H1 (cell line): Measurements from ENCODE around the gene PPY. TPM values are rescaled to one million over a fixed set of nuclear protein-coding genes. Genes with fewer than 3 reads are reported as not detected.

Experiments used
- CTCF ChIA-PET: fragments of 300-600 bp; sonication (Branson Sonifier 250); formaldehyde crosslinking; loops from one replicate; lab custom pipeline; 2021; ENCODE audit not compliant: partially characterized antibody; lab: Charles Lee
- POLR2A ChIA-PET: fragments of 300-600 bp; sonication (Branson Sonifier 250); formaldehyde crosslinking; loops from one replicate; lab custom pipeline; 2021; ENCODE audit warnings: inconsistent platforms; ENCODE audit not compliant: partially characterized antibody; lab: Charles Lee
- DNase-seq, 2 experiments: peaks; one replicate each; pipeline versions ENCODE4 v3.0.0 to v3.0.0-alpha.2; 2010 to 2022; ENCODE audit warnings: low spot score in 2 of 2, low read depth in 1 of 2, mixed read lengths in 1 of 2
- FAIRE-seq: peaks from 2 replicates; lab custom pipeline; 2011; peaks lifted over from hg19 to GRCh38; lab: Jason Lieb, UNC
- H2AFZ ChIP-seq: 2 replicates; pipeline ENCODE4 v1.8.1; 2012; ENCODE audit warnings: low read length, inconsistent platforms
- H2AK5ac ChIP-seq: 2 replicates; pipeline ENCODE4 v1.6.1; 2013; ENCODE audit warnings: low read depth, low read length
- H2BK120ac ChIP-seq: replicated peaks from 2 replicates; pipeline ENCODE3; 2013; ENCODE audit warnings: low read depth, low read length, inconsistent platforms
- H2BK12ac ChIP-seq: 2 replicates; pipeline ENCODE4 v1.6.1; 2013; ENCODE audit warnings: low read depth, low read length
- H2BK15ac ChIP-seq: 2 replicates; pipeline ENCODE4 v1.6.1; 2013; ENCODE audit warnings: low read length
- H2BK20ac ChIP-seq: 2 replicates; pipeline ENCODE4 v1.6.1; 2013; ENCODE audit warnings: low read length
- H2BK5ac ChIP-seq: 2 replicates; pipeline ENCODE4 v1.6.1; 2013; ENCODE audit warnings: low read depth, low read length
- H3K14ac ChIP-seq: 2 replicates; pipeline ENCODE4 v1.6.1; 2013; ENCODE audit warnings: inconsistent platforms; ENCODE audit not compliant: insufficient read length
- H3K18ac ChIP-seq: 2 replicates; pipeline ENCODE4 v1.6.1; 2013; ENCODE audit warnings: low read length; ENCODE audit errors: extremely low read depth
- H3K23ac ChIP-seq: 2 replicates; pipeline ENCODE4 v1.6.1; 2013; ENCODE audit warnings: inconsistent platforms; ENCODE audit not compliant: insufficient read length
- H3K23me2 ChIP-seq: 2 replicates; pipeline ENCODE4 v1.6.1; 2013; ENCODE audit warnings: low read depth, low read length
- H3K27ac ChIP-seq: 2 replicates; pipeline ENCODE4 v1.6.1; 2011; ENCODE audit warnings: low read depth, low read length, inconsistent platforms
- H3K27me3 ChIP-seq, 4 experiments: replicated peaks in 1 of 4; 1 replicate in 1 of 4; 2 replicates in 3 of 4; pipeline versions ENCODE4 v1.6.1 to v1.8.1; 2011 to 2013; ENCODE audit warnings: low read length in 3 of 4, mild to moderate bottlenecking in 3 of 4, inconsistent platforms in 2 of 4, mixed read lengths in 2 of 4, moderate library complexity in 1 of 4; ENCODE audit not compliant: control insufficient read depth in 3 of 4, insufficient read depth in 3 of 4; ENCODE audit errors: extremely low read depth in 1 of 4
- H3K36me3 ChIP-seq, 4 experiments: 2 replicates each; pipeline versions ENCODE4 v1.6.1 to v1.8.1; 2011 to 2013; ENCODE audit warnings: mild to moderate bottlenecking in 4 of 4, low read length in 3 of 4, moderate library complexity in 2 of 4, control low read depth in 1 of 4, inconsistent platforms in 1 of 4; ENCODE audit not compliant: insufficient read depth in 4 of 4, control insufficient read depth in 2 of 4
- H3K4ac ChIP-seq: replicated peaks from 2 replicates; pipeline ENCODE3; 2013; ENCODE audit warnings: low read length, low read depth, mixed read lengths, inconsistent platforms; ENCODE audit not compliant: insufficient read length
- H3K4me1 ChIP-seq, 4 experiments: replicated peaks in 1 of 4; 1 replicate in 1 of 4; 2 replicates in 3 of 4; pipeline versions ENCODE4 v1.6.1 to v1.8.1; 2011 to 2013; ENCODE audit warnings: low read length in 3 of 4, inconsistent platforms in 2 of 4, mixed read lengths in 1 of 4; ENCODE audit not compliant: insufficient read depth in 4 of 4, control insufficient read depth in 3 of 4
- H3K4me2 ChIP-seq, 2 experiments: 2 replicates each; pipeline versions ENCODE4 v1.6.1 to v1.8.1; 2011 to 2013; ENCODE audit warnings: low read depth in 2 of 2, low read length in 2 of 2, control low read depth in 1 of 2, inconsistent platforms in 1 of 2, mild to moderate bottlenecking in 1 of 2; ENCODE audit not compliant: insufficient read depth in 1 of 2
- H3K4me3 ChIP-seq, 4 experiments: fragments of 200-600, 300-600 bp in 1 of 4; sonication (generic), shearing (Covaris generic), sonication (Bioruptor Twin) in 1 of 4; 2 replicates each; pipeline versions ENCODE4 v1.5.1 to v1.8.1; 2011 to 2016; ENCODE audit warnings: low read length in 4 of 4, low read depth in 3 of 4, control low read depth in 2 of 4, inconsistent platforms in 2 of 4, mild to moderate bottlenecking in 2 of 4, mixed read lengths in 1 of 4, moderate library complexity in 1 of 4; ENCODE audit not compliant: insufficient read depth in 2 of 4; ENCODE audit errors: extremely low read depth in 1 of 4
- H3K56ac ChIP-seq: replicated peaks from 2 replicates; pipeline ENCODE3; 2013; ENCODE audit warnings: low read depth, mild to moderate bottlenecking, mixed read lengths, low read length, inconsistent platforms; ENCODE audit not compliant: insufficient read length
- H3K79me1 ChIP-seq: 2 replicates; pipeline ENCODE4 v1.6.1; 2013; ENCODE audit warnings: low read depth, low read length, control low read depth
- H3K79me2 ChIP-seq, 2 experiments: 2 replicates each; pipeline versions ENCODE4 v1.6.1 to v1.8.1; 2012 to 2013; ENCODE audit warnings: low read length in 2 of 2, mild to moderate bottlenecking in 2 of 2, inconsistent platforms in 1 of 2; ENCODE audit not compliant: insufficient read depth in 2 of 2, control insufficient read depth in 1 of 2
- H3K9ac ChIP-seq, 4 experiments: replicated peaks in 1 of 4; 1 replicate in 1 of 4; 2 replicates in 3 of 4; pipeline versions ENCODE4 v1.6.1 to v1.8.1; 2011 to 2013; ENCODE audit warnings: low read depth in 3 of 4, low read length in 3 of 4, control low read depth in 2 of 4, mild to moderate bottlenecking in 2 of 4, moderate library complexity in 2 of 4, inconsistent platforms in 1 of 4; ENCODE audit errors: extremely low read depth in 1 of 4
- H3K9me3 ChIP-seq, 2 experiments: 2 replicates each; pipeline versions ENCODE4 v1.6.1 to v1.8.1; 2012 to 2013; ENCODE audit warnings: mild to moderate bottlenecking in 2 of 2, moderate library complexity in 2 of 2, control low read depth in 1 of 2, inconsistent platforms in 1 of 2, low read depth in 1 of 2, low read length in 1 of 2, mixed read lengths in 1 of 2; ENCODE audit not compliant: insufficient read depth in 2 of 2
- H4K20me1 ChIP-seq, 2 experiments: replicated peaks in 1 of 2; 2 replicates each; pipeline versions ENCODE3 to v1.8.1; 2011 to 2013; ENCODE audit warnings: inconsistent platforms in 2 of 2, low read length in 2 of 2, mild to moderate bottlenecking in 1 of 2; ENCODE audit not compliant: insufficient read depth in 2 of 2, control insufficient read depth in 1 of 2
- H4K5ac ChIP-seq: 2 replicates; pipeline ENCODE4 v1.6.1; 2013; ENCODE audit warnings: low read length, low read depth, mixed read lengths, inconsistent platforms; ENCODE audit not compliant: insufficient read length
- H4K8ac ChIP-seq: 2 replicates; pipeline ENCODE4 v1.8.0; 2013; ENCODE audit warnings: mild to moderate bottlenecking, moderate library complexity, low read length, inconsistent platforms; ENCODE audit not compliant: insufficient read depth; ENCODE audit errors: extremely low read depth
- H4K91ac ChIP-seq: replicated peaks from 2 replicates; pipeline ENCODE3; 2013; ENCODE audit warnings: low read length, mixed read lengths, inconsistent platforms; ENCODE audit not compliant: insufficient read length
- BACH1 ChIP-seq: IDR thresholded peaks from 2 replicates; pipeline ENCODE4 v1.6.1; 2012; ENCODE audit warnings: low read length, improper control_type of control experiment
- BRCA1 ChIP-seq: IDR thresholded peaks from 2 replicates; pipeline ENCODE4 v1.6.1; 2012; ENCODE audit warnings: low read depth, low read length, improper control_type of control experiment
- CEBPB ChIP-seq: IDR thresholded peaks from 2 replicates; pipeline ENCODE4 v1.6.1; 2012; ENCODE audit warnings: low read depth, low read length
- FOSL1 ChIP-seq: IDR thresholded peaks from 2 replicates; pipeline ENCODE4 v1.6.1; 2011; ENCODE audit warnings: mild to moderate bottlenecking, low read depth, low read length, moderate library complexity; ENCODE audit not compliant: insufficient read depth
- RAD21 ChIP-seq, 2 experiments: IDR thresholded peaks in 1 of 2; conservative IDR thresholded peaks in 1 of 2; 2 replicates each; pipeline ENCODE4 v1.6.1; 2011; ENCODE audit warnings: low read depth in 2 of 2, low read length in 2 of 2, improper control_type of control experiment in 1 of 2, inconsistent platforms in 1 of 2, mild to moderate bottlenecking in 1 of 2, moderate library complexity in 1 of 2
- SP1 ChIP-seq: IDR thresholded peaks from 2 replicates; pipeline ENCODE4 v1.6.1; 2011; ENCODE audit warnings: low read depth, low read length
- TAF1 ChIP-seq: IDR thresholded peaks from 2 replicates; pipeline ENCODE4 v1.6.1; 2011; ENCODE audit warnings: mild to moderate bottlenecking, low read depth, low read length
- WGBS, 2 experiments: shearing (Covaris generic) in 1 of 2; methylation state at CpG; one replicate each; pipeline versions ENCODE4 v1.1.6 to v1.1.7; 2013 to 2015; ENCODE audit warnings: low lambda C conversion rate in 2 of 2, mixed read lengths in 2 of 2, inconsistent platforms in 1 of 2, low coverage in 1 of 2, missing lambda C conversion rate in 1 of 2; ENCODE audit not compliant: insufficient replicate concordance in 2 of 2, insufficient coverage in 1 of 2, insufficient read length in 1 of 2; ENCODE audit errors: extremely low coverage in 1 of 2, missing lambda C conversion rate in 1 of 2; 5-methylcytosine and 5-hydroxymethylcytosine counted together
- polyA plus RNA-seq, 7 experiments: library from polyadenylated mRNA; depleted of rRNA in 3 of 7; stranded (reverse) in 5 of 7; unstranded in 2 of 7; fragments of >200 nt in 5 of 7; fragments of 200-250 nt in 2 of 7; gene quantifications; 1 replicate in 5 of 7; 2 replicates in 1 of 7; 4 replicates in 1 of 7; pipeline versions ENCODE4 v1.2.1 to v1.2.3, GENCODE V29; 2011 to 2013; ENCODE audit warnings: missing spikeins in 2 of 7, mixed read lengths in 2 of 7
- total RNA-seq: library from RNA; stranded (reverse); fragmentation: NEBNext Ultra II Directional; extraction: Animal tissue kit (Norgen Biotek cat#: 25700); gene quantifications from 2 replicates; pipeline ENCODE4 v1.2.1, GENCODE V29; 2021

The PPY gene
- total and polyA plus RNA-seq, 2 of the 8 experiments (the other 6 are each of a cell fraction or from before 2014, with no cell fraction given): 0.26 TPM; not detected in 1

DNA sequence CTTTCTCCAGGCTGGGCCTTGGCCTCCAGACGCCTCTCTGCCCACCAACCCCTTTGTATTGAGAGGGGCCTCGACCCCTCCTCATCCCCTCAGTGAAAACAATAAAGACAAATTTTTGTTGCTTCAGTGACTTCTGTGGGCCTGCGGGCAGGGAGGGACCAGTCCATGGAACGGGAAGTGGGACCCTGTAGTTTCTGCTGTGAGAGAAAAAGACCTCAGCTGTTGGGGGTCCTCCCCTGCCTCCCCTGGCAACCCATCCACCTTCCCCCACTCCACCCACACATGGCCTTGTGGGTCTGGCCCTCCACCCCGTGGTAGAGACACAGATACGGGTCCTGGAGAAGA lies 3.5 kb downstream of the PPY start:
- Histone ChIP-seq H3K18ac (no peak overlapping the region), H4K20me1 (no peaks in the 10 kb centered on the region), H3K4me2 (no peak overlapping the region), H3K79me2 (no peaks in the 10 kb centered on the region), H2BK12ac (no peak overlapping the region), H4K91ac (no peak overlapping the region), H3K56ac (no peak overlapping the region), H2BK120ac (no peak overlapping the region), H3K27ac (no peak overlapping the region), H2AK5ac (no peak overlapping the region), H3K4me3 (no peak overlapping the region), H2BK5ac (no peak overlapping the region), H3K9me3 (no peaks in the 10 kb centered on the region), H4K5ac (no peak overlapping the region), H3K4me1 (peaks cover 0 to 15% (median 8%) of the 10 kb centered on the region in 4 experiments; a peak in 6 of 7 replicates), H2AFZ (no peak overlapping the region), H3K4ac (no peak overlapping the region), H3K14ac (no peak overlapping the region), H3K79me1 (no peaks in the 10 kb centered on the region), H3K23me2 (no peaks in the 10 kb centered on the region; the same call in 1 of the 2 replicates), H4K8ac (no peak overlapping the region), H3K27me3 (peaks cover 1 to 31% (median 21%) of the 10 kb centered on the region in 4 experiments), H2BK20ac (no peak overlapping the region), H3K36me3 (no peaks in the 10 kb centered on the region), H3K9ac (no peak overlapping the region), H2BK15ac (no peak overlapping the region), H3K23ac (no peak overlapping the region)
- ChIA-PET CTCF (interaction anchor here (1.1 to 13.3 kb wide), 10 partner anchors 11 to 69 kb away, joined by 3 to 416 read pairs (median 14); partner anchors contain the start of genes MPP2 and NAGS), POLR2A (interaction anchor here (1.3 kb wide), 1 partner anchor 44 kb away, joined by 3 read pairs; no protein-coding TSS in a partner anchor)
- FAIRE-seq (no peak), DNase-seq (no peak)
- WGBS, 2 experiments: 83% methylated on average over 6 of the region's 6 CpGs; no CpG with 5 or more reads in 1 of the 2 experiments
- TF ChIP-seq SP1 (no peak), FOSL1 (no peak), BRCA1 (no peak), RAD21 (IDR thresholded peaks at IDR 0.05 in 1 of 2, conservative IDR thresholded peaks at IDR 0.05 in 1 of 2; ENCODE audit: low read depth in 2 of 2, low read length in 2 of 2) (no peak), TAF1 (no peak), BACH1 (no peak), CEBPB (no peak)
